Activated T-cell treated with anti-CD3 and anti-CD28 coated beads, Interleukin-2, amount 50 U/mL, for 1 hour (primary cell): ENCODE measurements around the gene SENP2.
"Not testable (repeated sequence)": the region's sequence is repeated elsewhere in the genome, so short reads cannot be mapped to it uniquely, and the experiment has no call there.

Experiments
- DNase-seq: peaks from one replicate; pipeline ENCODE4 v3.0.0-alpha.2; 2020

Gene SENP2

GRCh38 chr3:185594073-185594472, 8.0 kb downstream of the SENP2 start:
- DNase-seq, result no peak

GRCh38 chr3:185595526-185595925, 9.4 kb downstream of the SENP2 start:
- DNase-seq, result no peak

GRCh38 chr3:185605566-185605965, 19.5 kb downstream of the SENP2 start:
- no peak for DNase-seq

- no peak for DNase-seq
Observed at GRCh38 chr3:185606196-185606595, 20.1 kb downstream of the SENP2 start.

- no peak for DNase-seq
Observed at GRCh38 chr3:185613016-185613415, 26.9 kb downstream of the SENP2 start.

- no peak for DNase-seq
Observed at GRCh38 chr3:185623939-185624665, 38.0 kb downstream of the SENP2 start.

GRCh38 chr3:185625784-185626183, 39.7 kb downstream of the SENP2 start:
- no peak for DNase-seq

- no peak for DNase-seq
Observed at GRCh38 chr3:185629554-185630181, 43.6 kb downstream of the SENP2 start.

- DNase-seq, result no peak
Observed at GRCh38 chr3:185630182-185630622, 44.1 kb downstream of the SENP2 start.

- no peak for DNase-seq
Observed at GRCh38 chr3:185631108-185631507, 45.0 kb downstream of the SENP2 start.

GRCh38 chr3:185631508-185632206, 45.6 kb downstream of the SENP2 start:
- no peak for DNase-seq

GRCh38 chr3:185632996-185633395, 46.9 kb downstream of the SENP2 start:
- DNase-seq, result no peak

GRCh38 chr3:185637388-185637787, 51.3 kb downstream of the SENP2 start:
- no peak for DNase-seq

- DNase-seq, result not testable (repeated sequence)
Observed at GRCh38 chr3:185638651-185639050, 52.6 kb downstream of the SENP2 start.

GRCh38 chr3:185639632-185640206, 53.6 kb downstream of the SENP2 start:
- no peak for DNase-seq

GRCh38 chr3:185640308-185640707, 54.2 kb downstream of the SENP2 start:
- DNase-seq, result no peak

GRCh38 chr3:185645191-185645590, 59.1 kb downstream of the SENP2 start:
- not testable (repeated sequence) for DNase-seq

GRCh38 chr3:185645596-185646381, 59.7 kb downstream of the SENP2 start:
- no peak for DNase-seq

- no peak for DNase-seq
Observed at GRCh38 chr3:185646382-185647133, 60.5 kb downstream of the SENP2 start.

GRCh38 chr3:185647134-185647879, 61.2 kb downstream of the SENP2 start:
- DNase-seq, result no peak

- DNase-seq, result no peak
Observed at GRCh38 chr3:185647880-185648210, 61.8 kb downstream of the SENP2 start.
